K562 treated with DMSO at 1 percent for 24 hours (cell line): ENCODE data around the gene PARVG. TPM values are rescaled to one million over a fixed set of nuclear protein-coding genes. Genes with fewer than 3 reads are reported as not detected.

Source experiments
- total RNA-seq: library from RNA; unstranded; fragments of 300-600 nt; gene quantifications from 2 replicates; pipeline ENCODE4 v1.2.3, GENCODE V29; 2022; ENCODE audit warnings: low read depth; ENCODE audit not compliant: insufficient read depth

PARVG gene, protein sequence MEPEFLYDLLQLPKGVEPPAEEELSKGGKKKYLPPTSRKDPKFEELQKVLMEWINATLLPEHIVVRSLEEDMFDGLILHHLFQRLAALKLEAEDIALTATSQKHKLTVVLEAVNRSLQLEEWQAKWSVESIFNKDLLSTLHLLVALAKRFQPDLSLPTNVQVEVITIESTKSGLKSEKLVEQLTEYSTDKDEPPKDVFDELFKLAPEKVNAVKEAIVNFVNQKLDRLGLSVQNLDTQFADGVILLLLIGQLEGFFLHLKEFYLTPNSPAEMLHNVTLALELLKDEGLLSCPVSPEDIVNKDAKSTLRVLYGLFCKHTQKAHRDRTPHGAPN
- total RNA-seq, result not detected in 2 replicates

DNA sequence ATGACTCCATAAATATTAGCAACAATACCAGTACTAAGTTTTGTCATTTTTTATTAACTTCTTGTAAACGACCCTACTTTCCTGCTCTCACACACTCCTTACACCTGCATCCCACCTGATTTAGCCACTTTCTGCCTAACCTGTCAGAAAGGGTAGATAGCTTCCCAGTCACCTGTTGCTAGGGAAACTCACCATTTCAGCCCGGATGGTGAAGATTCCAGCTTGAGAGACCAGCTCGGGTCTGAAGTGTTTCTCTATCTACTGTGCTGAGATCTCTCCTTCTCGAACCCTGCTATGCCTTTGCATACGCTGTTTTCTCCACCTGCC, at the start of gene PARVG:
Gene PARVG (plus strand): TSS at position 220 of the 327 bp plus-strand sequence. CDS start 2,405 bp downstream, outside the sequence.

Other genes with a start within 250 kb of the PARVG start
- gene SAMM50, start 225.5 kb upstream of the PARVG start, total RNA-seq, result 31.7 and 33.9 TPM in 2 replicates
- 27.9 and 28.2 TPM in 2 replicates for gene PARVB, start 156.6 kb upstream of the PARVG start, total RNA-seq
- not detected in 2 replicates for gene SHISAL1, start 132.0 kb downstream of the PARVG start, total RNA-seq